ENCODE results near the gene TM7SF3. TPM values are rescaled to one million over a fixed set of nuclear protein-coding genes. Genes with fewer than 3 reads are reported as not detected.

The TM7SF3 gene
- total RNA-seq, 4 donors from 2014 or later: 40.1 to 87.5 (median 64.4) TPM

DNA sequence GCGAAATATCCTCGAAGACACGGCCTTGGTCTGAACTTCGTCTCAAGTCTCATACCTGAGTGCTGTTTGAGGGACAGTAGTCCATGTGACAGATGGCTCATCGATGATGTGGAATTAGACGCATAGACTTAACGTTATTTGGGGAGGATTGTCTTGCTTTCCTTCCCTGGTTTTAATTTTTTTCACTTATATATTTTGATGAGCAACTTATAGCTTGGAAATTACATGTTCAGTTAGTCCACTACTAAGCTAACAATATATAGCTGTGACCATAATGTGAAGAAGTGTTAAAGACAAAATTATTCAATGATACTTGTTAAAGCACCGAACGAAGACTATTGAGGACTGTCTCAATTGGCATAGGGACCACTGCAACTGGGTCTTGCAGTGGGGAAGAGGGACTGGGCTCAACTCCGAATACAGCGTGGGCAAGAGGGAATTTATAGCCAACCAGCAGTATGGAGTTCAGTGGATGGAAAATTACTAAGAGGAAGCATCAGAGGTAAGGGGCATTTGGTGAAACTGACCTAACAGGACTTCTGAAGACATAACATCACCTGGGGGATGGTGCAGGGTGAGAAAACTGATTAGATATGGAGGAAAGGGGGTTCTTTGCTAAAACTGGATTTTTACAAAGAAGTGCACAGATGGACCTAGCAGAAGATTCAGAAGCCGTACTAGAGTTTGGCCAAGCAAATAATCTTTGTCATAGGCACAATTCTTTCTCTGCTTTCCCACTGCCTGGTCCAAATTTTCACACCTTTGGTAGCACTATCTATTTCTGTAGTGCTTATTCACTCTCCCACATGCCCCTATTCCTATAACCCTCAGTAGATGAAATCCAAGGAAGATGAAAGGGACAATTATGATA, 910 bp upstream of the TM7SF3 start:
- peaks cover 4 to 51% (median 21%) of the 10 kb centered on the region in 3 donors for H3K4me1 ChIP-seq
- WGBS, 2 donors (ENCODE audit: low coverage in 1 of 2): 17 to 49% methylated on average over 9 to 12 of the region's 12 CpGs
- TF ChIP-seq, protein P1, sequence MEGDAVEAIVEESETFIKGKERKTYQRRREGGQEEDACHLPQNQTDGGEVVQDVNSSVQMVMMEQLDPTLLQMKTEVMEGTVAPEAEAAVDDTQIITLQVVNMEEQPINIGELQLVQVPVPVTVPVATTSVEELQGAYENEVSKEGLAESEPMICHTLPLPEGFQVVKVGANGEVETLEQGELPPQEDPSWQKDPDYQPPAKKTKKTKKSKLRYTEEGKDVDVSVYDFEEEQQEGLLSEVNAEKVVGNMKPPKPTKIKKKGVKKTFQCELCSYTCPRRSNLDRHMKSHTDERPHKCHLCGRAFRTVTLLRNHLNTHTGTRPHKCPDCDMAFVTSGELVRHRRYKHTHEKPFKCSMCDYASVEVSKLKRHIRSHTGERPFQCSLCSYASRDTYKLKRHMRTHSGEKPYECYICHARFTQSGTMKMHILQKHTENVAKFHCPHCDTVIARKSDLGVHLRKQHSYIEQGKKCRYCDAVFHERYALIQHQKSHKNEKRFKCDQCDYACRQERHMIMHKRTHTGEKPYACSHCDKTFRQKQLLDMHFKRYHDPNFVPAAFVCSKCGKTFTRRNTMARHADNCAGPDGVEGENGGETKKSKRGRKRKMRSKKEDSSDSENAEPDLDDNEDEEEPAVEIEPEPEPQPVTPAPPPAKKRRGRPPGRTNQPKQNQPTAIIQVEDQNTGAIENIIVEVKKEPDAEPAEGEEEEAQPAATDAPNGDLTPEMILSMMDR (IDR thresholded peaks at IDR 0.05): no peak
- TF ChIP-seq EP300 (IDR thresholded peaks at IDR 0.05): no peak
- TF ChIP-seq POLR2A (IDR thresholded peaks at IDR 0.05): no peak
- TF ChIP-seq POLR2AphosphoS5 (IDR thresholded peaks at IDR 0.05): no peak
- H3K4me3 ChIP-seq: peak overlapping the region; percentile 68 to 90
- H3K27me3 ChIP-seq: no peaks in the 10 kb centered on the region
- no peaks in the 10 kb centered on the region for H3K36me3 ChIP-seq
- H3K9me3 ChIP-seq: no peaks in the 10 kb centered on the region
- ATAC-seq: no peak
- H3K27ac ChIP-seq: peak overlapping the region; percentile 92 to 93 (median 92)

DNA sequence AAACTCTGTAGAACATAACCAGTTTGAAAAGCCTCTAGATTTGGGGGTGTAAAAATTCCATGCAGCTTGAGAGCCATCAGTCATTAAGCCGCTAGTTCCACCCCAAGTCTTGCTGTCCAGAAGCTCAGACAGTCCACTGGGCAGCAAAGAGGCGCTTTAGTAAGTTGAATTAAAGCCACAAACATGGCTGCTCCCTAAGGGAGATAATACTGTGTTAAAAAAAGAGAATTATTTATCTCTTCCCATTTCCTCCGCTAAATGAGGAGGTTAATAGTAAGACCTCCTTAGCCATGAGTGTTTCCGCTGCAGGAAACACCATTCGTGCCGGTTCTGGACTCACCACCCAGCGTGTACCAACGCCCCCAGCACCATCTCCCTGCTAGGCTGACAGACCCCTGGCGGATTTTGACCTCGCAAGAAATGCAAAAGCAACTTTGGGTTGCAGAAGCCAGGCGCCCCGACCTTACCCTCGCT, 536 bp downstream of the TM7SF3 start:
- peaks cover 9 to 52% (median 21%) of the 10 kb centered on the region in 3 donors for H3K4me1 ChIP-seq
- 2 to 4% methylated on average over 4 to 7 of the region's 13 CpGs for WGBS, 2 donors (ENCODE audit: low coverage in 1 of 2)

DNA sequence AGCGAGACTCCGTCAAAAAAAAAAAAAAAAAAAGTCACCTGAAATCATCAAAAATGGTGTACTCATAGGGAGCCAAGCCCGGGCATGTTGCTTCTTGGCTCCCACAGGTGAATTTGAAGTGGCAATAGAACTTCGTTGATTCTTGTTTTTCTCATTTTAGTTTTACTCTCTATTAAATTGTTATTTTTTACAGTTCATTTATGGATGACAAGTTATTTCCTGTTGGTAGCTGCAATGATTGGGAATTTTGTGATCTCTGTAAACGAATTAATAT, 1.3 kb downstream of the TM7SF3 start:
- H3K9me3 ChIP-seq: no peaks in the 10 kb centered on the region
- H3K4me3 ChIP-seq: peak overlapping the region; percentile 68 to 90
- H3K4me1 ChIP-seq: peaks cover 9 to 52% (median 21%) of the 10 kb centered on the region in 3 donors
- no peak for ATAC-seq
- no peaks in the 10 kb centered on the region for H3K36me3 ChIP-seq
- 65 to 66% methylated on average over 3 to 5 of the region's 5 CpGs for WGBS, 2 donors (ENCODE audit: low coverage in 1 of 2)
- H3K27me3 ChIP-seq: no peaks in the 10 kb centered on the region
- H3K27ac ChIP-seq: peak overlapping the region; percentile 92 to 93 (median 92)
- TF ChIP-seq POLR2AphosphoS5 (IDR thresholded peaks at IDR 0.05) (no peak), EP300 (IDR thresholded peaks at IDR 0.05) (no peak), POLR2A (IDR thresholded peaks at IDR 0.05) (no peak)
- TF ChIP-seq, protein P1 (IDR thresholded peaks at IDR 0.05): no peak

More for the DNA sequence above, 536 bp downstream of the TM7SF3 start:
- Histone ChIP-seq H3K36me3 (no peaks in the 10 kb centered on the region), H3K9me3 (no peaks in the 10 kb centered on the region), H3K27me3 (no peaks in the 10 kb centered on the region), H3K4me3 (peak overlapping the region; percentile 68 to 90), H3K27ac (peak overlapping the region; percentile 92 to 93 (median 92))
- TF ChIP-seq EP300 (IDR thresholded peaks at IDR 0.05): no peak
- TF ChIP-seq POLR2A (IDR thresholded peaks at IDR 0.05): no peak
- TF ChIP-seq POLR2AphosphoS5 (IDR thresholded peaks at IDR 0.05): no peak
- TF ChIP-seq, protein P1 (IDR thresholded peaks at IDR 0.05): no peak
- peak; percentile 13 for ATAC-seq

DNA sequence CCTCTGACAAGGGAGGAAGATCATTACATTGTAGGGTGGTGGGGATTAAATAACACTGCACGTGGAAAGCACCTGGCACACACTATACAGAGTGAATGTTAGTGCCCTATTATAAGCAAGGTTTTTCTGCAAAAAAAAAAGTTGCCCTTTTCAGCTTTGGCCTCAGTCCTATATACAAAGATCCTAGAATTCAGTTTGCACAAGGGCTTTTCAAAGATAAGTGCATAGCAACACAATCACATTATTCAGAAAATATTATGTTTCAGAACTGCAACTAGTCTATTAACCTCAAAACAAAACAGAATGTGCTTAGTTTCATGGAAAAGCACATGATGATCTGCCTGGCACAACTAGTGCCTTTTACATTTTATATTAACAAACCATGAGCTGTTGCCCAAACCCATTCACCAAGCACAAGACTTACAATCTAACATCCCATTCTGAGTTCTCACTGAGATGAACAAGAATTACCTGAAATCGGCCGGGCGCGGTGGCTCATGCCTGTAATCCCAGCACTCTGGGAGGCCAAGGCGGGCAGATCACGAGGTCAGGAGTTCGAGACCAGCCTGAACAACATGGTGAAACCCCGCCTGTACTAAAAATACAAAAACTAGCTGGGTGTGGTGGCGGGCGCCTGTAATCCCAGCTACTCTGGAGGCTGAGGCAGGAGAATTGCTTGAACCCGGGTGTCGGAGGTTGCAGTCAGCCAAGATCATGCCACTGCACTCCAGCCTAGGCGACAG, 1.8 kb downstream of the TM7SF3 start:
- H3K36me3 ChIP-seq: no peaks in the 10 kb centered on the region
- TF ChIP-seq POLR2AphosphoS5 (IDR thresholded peaks at IDR 0.05) (peak; percentile 68), POLR2A (IDR thresholded peaks at IDR 0.05) (no peak)
- TF ChIP-seq, protein P1 (IDR thresholded peaks at IDR 0.05): no peak
- no peaks in the 10 kb centered on the region for H3K9me3 ChIP-seq
- no peak for ATAC-seq
- peak overlapping the region; percentile 46 to 93 (median 92) for H3K27ac ChIP-seq
- 40 to 71% methylated on average over 2 to 11 of the region's 14 CpGs for WGBS, 2 donors (ENCODE audit: low coverage in 1 of 2)
- H3K4me1 ChIP-seq: peaks cover 9 to 55% (median 21%) of the 10 kb centered on the region in 3 donors
- no peaks in the 10 kb centered on the region for H3K27me3 ChIP-seq
- H3K4me3 ChIP-seq: peak overlapping the region in 1 of 2 donors; percentile 90
